ENCODE measurements around the gene ACD.

GRCh38 chr16:67697422-67698185 is 37.5 kb upstream of the ACD start:
- TF ChIP-seq, protein P1, sequence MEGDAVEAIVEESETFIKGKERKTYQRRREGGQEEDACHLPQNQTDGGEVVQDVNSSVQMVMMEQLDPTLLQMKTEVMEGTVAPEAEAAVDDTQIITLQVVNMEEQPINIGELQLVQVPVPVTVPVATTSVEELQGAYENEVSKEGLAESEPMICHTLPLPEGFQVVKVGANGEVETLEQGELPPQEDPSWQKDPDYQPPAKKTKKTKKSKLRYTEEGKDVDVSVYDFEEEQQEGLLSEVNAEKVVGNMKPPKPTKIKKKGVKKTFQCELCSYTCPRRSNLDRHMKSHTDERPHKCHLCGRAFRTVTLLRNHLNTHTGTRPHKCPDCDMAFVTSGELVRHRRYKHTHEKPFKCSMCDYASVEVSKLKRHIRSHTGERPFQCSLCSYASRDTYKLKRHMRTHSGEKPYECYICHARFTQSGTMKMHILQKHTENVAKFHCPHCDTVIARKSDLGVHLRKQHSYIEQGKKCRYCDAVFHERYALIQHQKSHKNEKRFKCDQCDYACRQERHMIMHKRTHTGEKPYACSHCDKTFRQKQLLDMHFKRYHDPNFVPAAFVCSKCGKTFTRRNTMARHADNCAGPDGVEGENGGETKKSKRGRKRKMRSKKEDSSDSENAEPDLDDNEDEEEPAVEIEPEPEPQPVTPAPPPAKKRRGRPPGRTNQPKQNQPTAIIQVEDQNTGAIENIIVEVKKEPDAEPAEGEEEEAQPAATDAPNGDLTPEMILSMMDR (conservative IDR thresholded peaks at IDR 0.05), result no peak
- no peak for TF ChIP-seq EZH2 (IDR thresholded peaks at IDR 0.05; ENCODE audit: low read depth)

Measured in PC-9 (cell line).